ENCODE results near the gene UNCX. TPM values are rescaled to one million over a fixed set of nuclear protein-coding genes. Genes with fewer than 3 reads are reported as not detected.

Gene UNCX
- total and polyA plus RNA-seq, 5 donors from 2014 or later: not detected

DNA sequence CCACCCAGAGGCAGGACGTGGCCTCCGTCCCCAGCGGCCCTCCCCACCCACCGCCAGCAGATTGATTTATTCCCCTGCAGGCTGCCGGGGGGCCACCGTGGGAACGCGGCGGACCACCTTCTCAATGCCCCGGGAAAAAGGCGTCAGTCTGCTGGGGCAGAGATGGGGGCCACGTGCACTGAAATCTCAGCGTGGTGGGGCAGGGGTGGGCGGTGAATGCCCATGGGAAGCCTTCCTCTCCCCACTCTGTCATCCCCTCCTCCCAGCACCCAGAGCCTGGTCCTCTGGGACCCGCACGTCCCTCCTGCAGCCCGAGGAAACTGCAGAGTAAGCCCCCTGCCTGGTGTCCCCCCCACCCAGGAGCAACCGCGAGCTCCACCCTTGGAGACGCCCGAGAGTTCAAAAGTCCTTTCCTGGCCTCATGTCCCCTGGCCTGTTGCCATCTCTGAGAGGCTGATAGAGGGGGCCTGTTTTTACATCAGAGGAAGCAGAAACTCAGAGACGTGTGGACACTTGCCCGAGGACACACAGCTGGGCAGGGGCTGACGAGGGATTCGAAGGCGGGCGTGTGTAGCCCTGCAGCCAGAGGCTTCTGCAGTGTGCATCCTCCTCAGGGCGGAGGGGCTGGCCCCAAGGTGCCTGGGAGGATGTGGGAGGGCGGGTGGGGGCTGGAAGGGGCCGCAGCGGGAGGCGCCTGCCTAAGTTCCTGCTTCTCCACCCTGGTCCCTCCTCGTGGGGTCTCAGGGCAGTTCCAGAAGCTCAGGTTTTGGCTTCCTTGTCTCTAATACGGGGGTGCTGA is 21.8 kb downstream of the UNCX start:
- no peak overlapping the region for H3K27ac ChIP-seq (ENCODE audit: insufficient read depth, low read length, poor library complexity, severe bottlenecking)
- H3K4me3 ChIP-seq (ENCODE audit: low read depth, low read length): no peak overlapping the region
- Mint-ChIP-seq H3K27me3 (peaks cover 49% of the 10 kb centered on the region), H3K4me1 (no peaks in the 10 kb centered on the region), H3K36me3 (no peaks in the 10 kb centered on the region), H3K4me3 (no peak overlapping the region), H3K27ac (no peak overlapping the region), H3K9me3 (no peaks in the 10 kb centered on the region)
- no peaks in the 10 kb centered on the region for H3K4me1 ChIP-seq (ENCODE audit: control insufficient read depth, insufficient read depth, low read length, poor library complexity, severe bottlenecking)
- DNase-seq (no peak), ATAC-seq (ENCODE audit: low read depth in 2 of 2) (no peak)
- H3K36me3 ChIP-seq (ENCODE audit: control insufficient read depth, insufficient read depth, low read length): no peaks in the 10 kb centered on the region
- H3K9me3 ChIP-seq (ENCODE audit: control insufficient read depth in 2 of 2, low read length in 2 of 2): no peaks in the 10 kb centered on the region
- no peaks in the 10 kb centered on the region for H3K27me3 ChIP-seq (ENCODE audit: control insufficient read depth, insufficient read depth, low read length)

DNA sequence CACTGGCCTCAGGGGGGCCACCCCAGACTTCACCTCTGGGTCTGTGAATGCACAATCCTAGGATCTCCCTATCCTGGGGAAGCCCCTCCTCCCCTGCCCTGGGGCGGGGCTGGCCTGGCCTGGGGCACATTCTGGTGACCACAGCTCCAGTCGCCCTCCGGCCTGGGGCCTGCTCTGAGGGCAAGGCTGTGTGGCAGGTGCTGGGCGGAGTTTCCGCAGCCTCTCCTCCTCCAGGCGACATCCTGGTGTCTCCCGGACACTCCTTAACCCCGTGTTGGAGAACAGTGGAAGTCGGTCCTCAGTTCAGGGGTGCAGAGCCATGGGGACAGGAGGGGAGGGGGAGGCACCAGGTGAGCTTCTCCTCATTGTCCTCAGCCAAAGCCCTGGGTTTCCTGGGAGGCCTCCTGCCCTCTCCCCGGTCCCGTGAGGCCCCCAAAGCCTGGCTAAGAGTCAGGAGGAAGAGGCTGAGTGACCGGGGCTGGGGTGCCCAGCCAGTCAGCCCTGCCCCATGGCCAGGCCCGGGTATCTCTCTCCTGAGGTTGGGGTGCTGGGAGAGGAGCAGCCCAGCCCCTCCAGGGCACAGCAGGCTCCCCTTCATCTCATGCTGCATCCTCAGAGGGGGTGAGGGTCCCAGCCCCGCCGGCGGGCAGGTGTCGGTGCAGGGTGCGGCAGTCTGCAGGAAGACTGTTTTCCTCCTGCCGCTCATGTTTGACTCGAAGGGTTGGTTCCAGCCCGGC is 22.6 kb downstream of the UNCX start:
- ATAC-seq (ENCODE audit: low read depth in 2 of 2): no peak
- peaks cover 45% of the 10 kb centered on the region for H3K27me3 Mint-ChIP-seq
- Histone ChIP-seq H3K9me3 (ENCODE audit: control insufficient read depth in 2 of 2, low read length in 2 of 2) (no peaks in the 10 kb centered on the region), H3K4me3 (ENCODE audit: low read depth, low read length) (no peak overlapping the region), H3K36me3 (ENCODE audit: control insufficient read depth, insufficient read depth, low read length) (no peaks in the 10 kb centered on the region), H3K27ac (ENCODE audit: insufficient read depth, low read length, poor library complexity, severe bottlenecking) (no peak overlapping the region), H3K4me1 (ENCODE audit: control insufficient read depth, insufficient read depth, low read length, poor library complexity, severe bottlenecking) (no peaks in the 10 kb centered on the region), H3K27me3 (ENCODE audit: control insufficient read depth, insufficient read depth, low read length) (no peaks in the 10 kb centered on the region)
- no peaks in the 10 kb centered on the region for H3K4me1 Mint-ChIP-seq
- H3K36me3 Mint-ChIP-seq: no peaks in the 10 kb centered on the region
- no peak for DNase-seq
- H3K27ac Mint-ChIP-seq: no peak overlapping the region
- H3K4me3 Mint-ChIP-seq: no peak overlapping the region
- H3K9me3 Mint-ChIP-seq: no peaks in the 10 kb centered on the region

DNA sequence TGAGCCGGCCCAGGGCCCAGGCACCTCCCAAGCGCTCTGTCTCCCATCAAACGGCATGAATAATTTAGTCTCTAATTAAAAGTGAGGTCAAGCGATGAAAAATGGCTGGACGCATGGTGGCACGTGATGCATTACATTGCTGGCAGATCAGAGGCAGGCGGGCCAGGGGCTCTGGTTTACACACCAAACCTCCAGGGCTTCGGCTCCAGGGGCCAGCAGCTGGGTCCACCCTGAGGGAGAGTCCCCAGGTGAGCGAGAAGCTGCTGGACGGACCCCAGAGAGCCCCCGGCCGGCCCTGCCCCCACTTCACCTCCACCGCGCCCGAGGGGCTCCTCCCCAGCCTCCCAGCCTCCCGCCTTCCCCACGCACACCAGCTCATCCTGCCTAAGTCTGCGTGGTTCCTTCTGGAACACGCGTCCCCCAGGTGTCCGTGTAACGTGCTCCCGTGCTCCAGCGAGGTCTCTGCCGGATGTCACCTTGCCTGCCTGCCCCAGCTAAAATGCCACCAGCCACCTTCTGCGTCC is 23.2 kb downstream of the UNCX start:
- Mint-ChIP-seq H3K9me3 (no peaks in the 10 kb centered on the region), H3K36me3 (no peaks in the 10 kb centered on the region), H3K4me3 (no peak overlapping the region), H3K27ac (no peak overlapping the region), H3K4me1 (no peaks in the 10 kb centered on the region), H3K27me3 (peaks cover 45% of the 10 kb centered on the region)
- Histone ChIP-seq H3K4me1 (ENCODE audit: control insufficient read depth, insufficient read depth, low read length, poor library complexity, severe bottlenecking) (no peaks in the 10 kb centered on the region), H3K36me3 (ENCODE audit: control insufficient read depth, insufficient read depth, low read length) (no peaks in the 10 kb centered on the region), H3K27me3 (ENCODE audit: control insufficient read depth, insufficient read depth, low read length) (no peaks in the 10 kb centered on the region), H3K27ac (ENCODE audit: insufficient read depth, low read length, poor library complexity, severe bottlenecking) (no peak overlapping the region), H3K4me3 (ENCODE audit: low read depth, low read length) (no peak overlapping the region), H3K9me3 (ENCODE audit: control insufficient read depth in 2 of 2, low read length in 2 of 2) (no peaks in the 10 kb centered on the region)
- no peak for DNase-seq
- no peak for ATAC-seq (ENCODE audit: low read depth in 2 of 2)

DNA sequence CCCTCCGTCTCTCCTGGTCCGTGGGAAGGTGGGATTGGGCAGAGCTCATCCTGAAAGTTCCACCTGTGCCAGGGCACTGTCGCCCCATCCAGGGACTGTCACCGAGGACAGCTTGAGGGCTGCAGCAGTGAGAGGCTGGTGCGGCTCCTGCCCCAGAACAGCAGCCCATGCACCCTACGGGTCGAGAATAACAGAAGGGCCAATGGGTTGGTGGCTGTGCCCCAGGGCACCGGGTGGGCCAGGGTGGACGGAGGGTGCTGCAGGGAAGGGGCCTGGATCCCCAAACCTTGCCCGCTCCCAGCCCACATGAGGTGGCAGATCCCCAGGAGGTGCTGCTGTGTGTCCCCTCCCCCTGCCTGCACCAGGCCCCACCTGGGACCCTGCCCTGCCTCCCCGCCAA is 23.9 kb downstream of the UNCX start:
- H3K4me1 Mint-ChIP-seq: no peaks in the 10 kb centered on the region
- Histone ChIP-seq H3K27me3 (ENCODE audit: control insufficient read depth, insufficient read depth, low read length) (no peaks in the 10 kb centered on the region), H3K4me3 (ENCODE audit: low read depth, low read length) (no peak overlapping the region), H3K9me3 (ENCODE audit: control insufficient read depth in 2 of 2, low read length in 2 of 2) (no peaks in the 10 kb centered on the region), H3K27ac (ENCODE audit: insufficient read depth, low read length, poor library complexity, severe bottlenecking) (no peak overlapping the region), H3K4me1 (ENCODE audit: control insufficient read depth, insufficient read depth, low read length, poor library complexity, severe bottlenecking) (no peaks in the 10 kb centered on the region), H3K36me3 (ENCODE audit: control insufficient read depth, insufficient read depth, low read length) (no peaks in the 10 kb centered on the region)
- no peak for ATAC-seq (ENCODE audit: low read depth in 2 of 2)
- H3K36me3 Mint-ChIP-seq: no peaks in the 10 kb centered on the region
- H3K4me3 Mint-ChIP-seq: no peak overlapping the region
- no peaks in the 10 kb centered on the region for H3K9me3 Mint-ChIP-seq
- DNase-seq: no peak
- H3K27ac Mint-ChIP-seq: no peak overlapping the region
- H3K27me3 Mint-ChIP-seq: peaks cover 37% of the 10 kb centered on the region

DNA sequence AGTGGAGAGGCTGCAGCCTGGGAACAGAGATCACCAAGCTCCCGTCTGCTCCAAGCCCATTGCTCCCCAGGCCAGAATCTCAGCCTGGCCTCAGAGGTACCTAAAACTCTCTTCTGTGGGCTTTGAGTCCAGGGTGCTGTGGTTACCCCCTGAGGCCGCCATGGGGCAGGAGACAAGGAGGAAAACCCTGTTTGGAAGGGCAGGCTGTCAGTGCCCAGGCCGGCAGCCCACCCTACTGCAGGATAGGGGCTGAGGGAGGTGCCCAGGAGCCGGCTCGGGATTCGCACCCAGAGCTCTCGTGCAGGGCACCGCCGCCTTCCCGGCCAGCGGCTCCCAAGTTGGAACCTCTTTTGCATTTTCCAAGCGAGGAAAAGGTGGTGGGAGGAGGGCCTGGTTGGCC is 24.5 kb downstream of the UNCX start:
- Histone ChIP-seq H3K4me1 (ENCODE audit: control insufficient read depth, insufficient read depth, low read length, poor library complexity, severe bottlenecking) (no peaks in the 10 kb centered on the region), H3K36me3 (ENCODE audit: control insufficient read depth, insufficient read depth, low read length) (no peaks in the 10 kb centered on the region), H3K27ac (ENCODE audit: insufficient read depth, low read length, poor library complexity, severe bottlenecking) (no peak overlapping the region), H3K9me3 (ENCODE audit: control insufficient read depth in 2 of 2, low read length in 2 of 2) (no peaks in the 10 kb centered on the region), H3K4me3 (ENCODE audit: low read depth, low read length) (no peak overlapping the region), H3K27me3 (ENCODE audit: control insufficient read depth, insufficient read depth, low read length) (no peaks in the 10 kb centered on the region)
- no peak for ATAC-seq (ENCODE audit: low read depth in 2 of 2)
- no peak overlapping the region for H3K4me3 Mint-ChIP-seq
- no peak for DNase-seq
- H3K27me3 Mint-ChIP-seq: peaks cover 36% of the 10 kb centered on the region
- no peak overlapping the region for H3K27ac Mint-ChIP-seq
- no peaks in the 10 kb centered on the region for H3K4me1 Mint-ChIP-seq
- H3K36me3 Mint-ChIP-seq: no peaks in the 10 kb centered on the region
- H3K9me3 Mint-ChIP-seq: no peaks in the 10 kb centered on the region

DNA sequence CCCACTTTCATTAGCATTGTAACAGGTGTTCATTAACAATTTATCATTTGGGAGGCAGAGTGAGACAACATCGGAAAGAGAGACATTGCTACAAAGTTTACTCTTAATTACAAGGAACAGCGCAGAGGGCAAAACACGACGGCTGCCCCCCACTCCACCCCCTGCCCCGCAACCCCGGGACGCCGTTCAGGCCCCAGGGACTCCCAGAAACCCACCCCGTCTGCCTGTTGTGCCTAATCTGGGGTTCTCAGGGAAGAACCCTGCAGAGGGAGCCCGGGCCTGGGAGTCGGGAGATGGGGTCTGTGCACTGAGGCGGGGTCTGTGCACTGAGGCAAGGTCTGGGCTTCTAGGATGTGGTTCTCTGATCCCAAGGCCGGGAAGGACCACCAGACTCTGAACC is 25.2 kb downstream of the UNCX start:
- no peak overlapping the region for H3K27ac Mint-ChIP-seq
- no peak overlapping the region for H3K27ac ChIP-seq (ENCODE audit: insufficient read depth, low read length, poor library complexity, severe bottlenecking)
- H3K36me3 ChIP-seq (ENCODE audit: control insufficient read depth, insufficient read depth, low read length): no peaks in the 10 kb centered on the region
- H3K9me3 ChIP-seq (ENCODE audit: control insufficient read depth in 2 of 2, low read length in 2 of 2): no peaks in the 10 kb centered on the region
- DNase-seq (no peak), ATAC-seq (ENCODE audit: low read depth in 2 of 2) (no peak)
- H3K4me1 ChIP-seq (ENCODE audit: control insufficient read depth, insufficient read depth, low read length, poor library complexity, severe bottlenecking): no peaks in the 10 kb centered on the region
- peaks cover 35% of the 10 kb centered on the region for H3K27me3 Mint-ChIP-seq
- no peaks in the 10 kb centered on the region for H3K4me1 Mint-ChIP-seq
- no peak overlapping the region for H3K4me3 ChIP-seq (ENCODE audit: low read depth, low read length)
- no peaks in the 10 kb centered on the region for H3K9me3 Mint-ChIP-seq
- H3K27me3 ChIP-seq (ENCODE audit: control insufficient read depth, insufficient read depth, low read length): no peaks in the 10 kb centered on the region
- no peak overlapping the region for H3K4me3 Mint-ChIP-seq
- no peaks in the 10 kb centered on the region for H3K36me3 Mint-ChIP-seq

DNA sequence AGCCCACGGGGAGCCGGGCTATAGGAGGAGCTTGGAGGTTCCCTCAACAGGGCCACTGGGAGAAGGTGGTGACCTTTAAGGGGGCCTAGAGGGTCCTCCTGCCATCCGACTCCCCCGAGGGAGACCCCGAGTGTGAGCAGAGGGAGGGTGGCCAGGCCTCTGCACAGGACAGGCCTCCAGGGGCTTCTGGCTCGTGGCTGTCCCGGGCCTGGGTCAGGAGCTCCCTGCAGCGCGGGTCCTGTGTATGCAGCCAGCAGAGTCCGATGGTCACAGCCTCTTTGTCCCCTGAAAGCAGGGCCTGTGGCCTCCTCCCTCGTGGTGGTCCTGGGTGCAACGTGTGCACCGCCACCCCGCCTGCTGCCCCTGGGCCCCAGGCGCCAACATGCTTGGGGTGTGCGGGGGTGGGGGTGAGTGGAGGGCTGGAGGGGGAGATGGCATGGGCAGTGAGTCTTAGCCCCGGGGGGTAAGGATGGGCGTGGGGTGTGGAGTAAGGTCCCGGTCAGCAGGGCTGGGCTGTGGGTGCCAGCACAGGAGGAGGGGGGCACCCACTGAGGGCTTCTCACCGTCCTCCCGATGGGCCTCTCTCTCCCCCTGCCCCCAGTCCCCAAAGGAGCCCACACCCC is 27.1 kb downstream of the UNCX start:
- Mint-ChIP-seq H3K4me3 (no peak overlapping the region), H3K9me3 (no peaks in the 10 kb centered on the region), H3K27ac (no peak overlapping the region), H3K36me3 (no peaks in the 10 kb centered on the region), H3K4me1 (no peaks in the 10 kb centered on the region), H3K27me3 (peaks cover 28% of the 10 kb centered on the region)
- Histone ChIP-seq H3K4me3 (ENCODE audit: low read depth, low read length) (no peak overlapping the region), H3K4me1 (ENCODE audit: control insufficient read depth, insufficient read depth, low read length, poor library complexity, severe bottlenecking) (no peaks in the 10 kb centered on the region), H3K27me3 (ENCODE audit: control insufficient read depth, insufficient read depth, low read length) (no peaks in the 10 kb centered on the region), H3K9me3 (ENCODE audit: control insufficient read depth in 2 of 2, low read length in 2 of 2) (no peaks in the 10 kb centered on the region), H3K27ac (ENCODE audit: insufficient read depth, low read length, poor library complexity, severe bottlenecking) (no peak overlapping the region), H3K36me3 (ENCODE audit: control insufficient read depth, insufficient read depth, low read length) (no peaks in the 10 kb centered on the region)
- DNase-seq (no peak), ATAC-seq (ENCODE audit: low read depth in 2 of 2) (no peak)

All from CD4-positive, CD25-positive, alpha-beta regulatory T cell (primary cell).